Right hindlimb (tissue), 1 donor: Measurements from ENCODE around the gene CDC42EP5.
"Not testable (repeated sequence)": the region's sequence is repeated elsewhere in the genome, so short reads cannot be mapped to it uniquely, and the experiment has no call there.

ENCODE experiments used
- DNase-seq: peaks from one replicate; pipeline ENCODE4 v3.0.0-alpha.2; 2018

The CDC42EP5 gene, protein sequence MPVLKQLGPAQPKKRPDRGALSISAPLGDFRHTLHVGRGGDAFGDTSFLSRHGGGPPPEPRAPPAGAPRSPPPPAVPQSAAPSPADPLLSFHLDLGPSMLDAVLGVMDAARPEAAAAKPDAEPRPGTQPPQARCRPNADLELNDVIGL

DNA sequence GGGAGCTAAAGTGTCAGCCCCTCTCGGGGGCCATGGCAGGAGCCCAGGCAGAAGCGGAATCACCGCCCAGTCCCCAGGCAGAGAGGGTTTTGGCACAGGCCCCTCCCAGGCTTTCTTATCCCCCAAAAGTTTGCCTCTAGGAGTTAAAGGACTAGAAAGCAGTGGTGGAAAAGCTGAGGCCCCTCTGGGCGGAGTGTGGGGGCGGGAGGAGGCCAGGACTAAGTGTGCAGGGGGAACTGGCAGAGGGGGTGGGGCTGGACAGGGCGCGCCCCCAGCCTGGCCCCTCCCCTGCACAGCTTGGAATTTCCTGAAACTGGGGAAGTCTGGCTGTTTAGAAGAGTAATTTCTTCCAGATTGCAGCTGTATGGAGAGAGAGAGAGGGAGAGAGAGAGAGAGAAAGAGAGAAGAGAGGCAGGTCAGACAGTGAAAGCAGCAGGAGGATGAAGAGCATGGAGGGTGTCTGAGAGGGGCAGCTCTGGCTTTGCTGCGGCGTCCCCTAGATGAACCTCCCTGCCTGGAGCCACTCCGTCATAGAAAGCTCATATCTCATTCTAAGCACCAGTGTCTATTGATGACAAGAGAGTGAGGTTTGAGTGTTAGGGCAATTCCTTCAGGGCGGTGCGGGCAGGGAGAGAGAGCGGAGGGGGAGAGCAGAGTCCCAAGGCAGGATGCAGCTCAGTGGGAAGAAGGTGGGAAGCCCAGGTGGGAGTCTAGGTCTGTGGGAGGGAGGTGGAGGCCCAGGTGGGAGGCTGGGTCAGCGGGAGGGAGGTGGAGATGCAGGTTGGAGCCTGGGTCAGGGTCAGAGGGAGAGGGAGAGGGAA lies at the start of gene CDC42EP5:
TSS of gene CDC42EP5 (minus strand) at position 226 of the 821 bp plus-strand sequence. CDS start 7,749 bp downstream, outside the sequence.
- peak; percentile 97 for DNase-seq

DNA sequence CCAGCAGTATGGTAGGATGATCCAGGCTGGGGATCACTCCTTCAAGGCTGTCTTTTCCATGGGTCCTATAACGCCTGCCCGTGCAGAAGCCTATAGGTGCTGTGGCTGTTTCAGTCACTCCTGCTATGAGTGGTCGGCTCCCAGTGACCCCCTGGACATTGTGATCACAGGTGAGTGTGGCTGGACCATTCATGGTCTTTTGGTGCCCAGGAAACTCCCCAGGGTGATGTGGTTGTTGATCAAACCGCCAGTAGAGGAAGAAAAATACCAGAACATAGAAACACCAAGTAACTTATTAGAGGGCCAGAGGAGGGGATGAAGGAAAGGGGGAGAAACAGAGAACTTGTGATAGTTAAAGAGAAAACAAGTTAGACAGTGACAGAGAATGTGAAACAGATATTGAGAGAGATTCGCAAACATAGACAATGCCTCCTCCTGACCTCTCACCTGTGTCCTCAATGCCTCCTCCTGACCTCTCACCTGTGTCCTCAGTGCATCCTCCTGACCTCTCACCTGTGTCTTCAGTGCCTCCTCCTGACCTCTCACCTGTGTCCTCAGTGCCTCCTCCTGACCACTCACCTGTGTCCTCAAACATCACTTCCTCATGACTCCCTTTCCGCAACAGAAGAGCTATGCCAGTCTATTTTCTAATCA lies 48.9 kb upstream of the CDC42EP5 start:
- no peak for DNase-seq

DNA sequence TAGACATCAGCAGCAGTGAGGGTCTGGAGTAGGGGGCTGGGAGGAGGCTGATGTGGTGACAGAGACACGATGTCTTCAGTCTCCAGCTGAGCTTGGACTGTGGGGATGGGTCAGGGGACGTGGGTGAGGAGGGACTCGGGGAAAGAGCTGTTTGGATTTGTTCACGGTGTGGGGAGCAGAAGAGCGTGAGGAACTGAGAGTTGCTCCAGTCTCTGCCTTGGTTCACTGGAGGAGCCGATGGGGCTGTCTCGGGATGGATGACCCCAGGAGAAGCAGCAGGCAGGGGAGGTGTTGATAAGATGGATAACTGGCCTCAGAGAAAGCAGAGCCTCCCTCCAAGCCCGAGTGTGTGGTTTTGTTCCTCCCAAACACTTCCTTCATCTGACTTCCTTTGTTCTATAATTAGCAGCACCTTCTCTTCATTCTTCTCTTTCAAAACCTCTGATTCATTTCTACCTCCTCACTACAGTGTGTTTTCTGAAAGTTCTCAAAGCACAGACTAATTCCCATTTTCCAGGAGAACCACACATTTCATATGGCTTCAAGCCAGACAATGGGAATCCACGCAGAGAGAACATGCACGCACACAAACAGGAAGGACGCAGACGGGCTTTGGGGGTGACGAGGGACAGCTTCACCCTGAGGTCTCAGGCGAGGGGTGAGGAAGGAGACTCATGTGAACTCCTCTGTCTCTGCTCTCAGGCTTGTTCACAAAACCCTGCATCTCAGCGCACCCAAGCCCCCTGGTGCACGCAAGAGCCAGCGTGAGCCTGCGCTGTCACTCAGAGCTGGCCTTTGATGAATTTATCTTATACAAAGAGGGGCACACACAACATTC lies 48.1 kb upstream of the CDC42EP5 start:
- DNase-seq = no peak

DNA sequence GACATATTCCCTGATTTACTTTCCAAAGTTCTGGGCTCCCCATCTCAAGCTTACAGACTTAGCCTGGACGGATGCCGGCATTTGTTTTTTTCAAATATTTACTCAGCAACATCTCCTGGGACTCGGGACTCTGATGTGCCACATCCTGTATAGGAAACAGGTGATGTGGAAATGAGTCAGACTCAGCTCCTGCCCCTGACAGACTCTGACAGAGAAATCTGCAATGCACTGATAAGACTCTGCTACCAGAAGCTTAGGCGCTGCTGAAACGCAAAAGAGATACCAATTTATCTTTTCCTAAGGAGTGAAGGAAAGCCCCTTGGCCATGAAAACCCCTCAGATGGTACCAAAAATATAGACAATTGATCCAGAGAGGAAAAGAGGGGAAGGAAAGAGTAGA lies 45.7 kb upstream of the CDC42EP5 start:
- DNase-seq = no peak

DNA sequence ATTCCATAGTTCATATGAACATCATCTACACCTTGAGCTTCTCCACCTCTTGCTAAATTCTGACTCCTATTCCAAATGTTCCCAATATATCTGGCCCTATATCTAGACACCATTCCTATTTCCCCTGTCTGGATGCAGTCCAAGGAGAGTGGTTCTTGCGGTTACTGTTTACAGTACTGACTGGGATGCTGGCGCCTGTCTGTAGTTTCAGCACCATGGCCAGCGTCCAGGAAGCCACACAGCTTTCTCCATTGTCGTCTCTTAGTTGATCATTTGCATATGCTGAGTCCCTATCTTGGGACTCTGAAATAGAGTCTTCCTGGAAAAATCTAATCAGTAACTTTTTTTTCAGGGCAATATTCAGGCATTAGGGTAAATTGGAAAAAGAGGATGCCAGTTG lies 44.4 kb upstream of the CDC42EP5 start:
- DNase-seq = peak; percentile 59

DNA sequence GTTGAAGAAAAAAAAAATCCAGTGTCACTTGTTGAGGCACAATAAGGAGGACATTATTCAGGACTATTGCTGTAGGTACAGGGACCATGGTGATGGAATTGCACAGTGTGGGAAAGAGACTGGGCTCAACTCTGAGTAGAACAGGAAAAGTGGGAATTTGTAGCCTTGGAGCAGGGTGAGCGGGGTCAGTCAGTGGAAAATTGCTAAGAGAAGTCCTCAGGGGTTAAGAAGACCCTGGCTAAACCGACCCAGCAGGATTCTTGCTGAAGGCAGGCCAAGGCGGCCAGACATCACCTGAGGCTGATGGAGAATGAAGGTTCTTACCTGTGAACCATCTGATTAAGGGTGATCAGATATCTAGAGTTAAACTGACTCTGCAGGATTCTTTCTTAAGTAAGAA lies 42.1 kb upstream of the CDC42EP5 start:
- no peak for DNase-seq

DNA sequence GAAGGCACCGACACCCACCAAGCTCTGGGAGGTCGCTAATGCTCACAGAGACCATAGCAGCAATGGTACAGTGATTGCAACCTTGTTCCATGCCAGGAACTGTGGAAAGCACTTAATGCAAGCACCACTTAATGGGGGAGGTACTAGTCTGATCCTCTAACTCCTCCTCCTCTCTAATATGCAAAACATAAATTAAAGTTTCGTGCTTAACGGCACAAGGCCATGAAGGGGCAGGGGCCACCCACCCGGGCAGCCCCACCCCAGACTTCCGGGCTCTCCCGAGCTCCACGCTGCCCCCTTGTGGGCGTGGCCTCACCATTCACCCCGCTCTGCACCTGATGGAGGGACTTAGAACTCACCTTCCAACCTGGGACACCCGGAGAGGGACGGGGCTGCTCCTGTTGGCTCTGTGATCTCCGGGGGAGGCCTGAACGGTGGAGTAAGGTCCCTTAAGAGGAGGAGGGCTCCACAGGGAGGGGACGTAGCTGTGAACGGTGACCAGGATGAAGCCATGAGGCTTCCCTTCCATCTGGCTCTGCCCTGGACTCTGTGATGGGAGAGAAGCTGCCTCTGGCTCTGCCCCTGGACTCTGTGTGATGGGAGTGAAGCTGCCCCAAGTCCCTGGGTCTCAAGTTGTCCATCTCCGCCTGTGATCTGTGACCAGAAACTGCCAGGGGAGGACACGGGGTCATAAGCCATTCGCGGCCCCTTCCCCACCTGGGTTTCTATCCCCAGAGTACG lies 36.3 kb upstream of the CDC42EP5 start:
- DNase-seq = not testable (repeated sequence)

DNA sequence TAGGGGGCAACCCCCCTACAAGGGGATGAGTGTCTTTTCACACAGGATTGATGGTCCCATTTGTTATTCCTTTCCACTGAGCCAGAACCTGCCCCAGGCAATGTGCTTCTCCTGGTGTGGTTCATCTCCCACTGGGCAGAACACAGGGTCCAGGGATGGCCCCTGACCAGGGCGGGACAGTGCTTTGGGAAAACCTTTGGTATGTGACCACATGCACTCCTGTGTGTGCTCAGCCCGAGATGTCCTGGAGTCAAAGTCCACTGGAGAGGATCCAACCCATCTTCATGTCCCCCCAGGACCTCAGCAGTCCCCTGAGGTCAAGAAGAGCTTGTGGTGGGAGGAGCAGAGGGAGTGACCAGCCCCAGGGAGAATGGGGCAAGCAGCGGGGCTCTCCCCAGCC lies 35.4 kb upstream of the CDC42EP5 start:
- DNase-seq = not testable (repeated sequence)

DNA sequence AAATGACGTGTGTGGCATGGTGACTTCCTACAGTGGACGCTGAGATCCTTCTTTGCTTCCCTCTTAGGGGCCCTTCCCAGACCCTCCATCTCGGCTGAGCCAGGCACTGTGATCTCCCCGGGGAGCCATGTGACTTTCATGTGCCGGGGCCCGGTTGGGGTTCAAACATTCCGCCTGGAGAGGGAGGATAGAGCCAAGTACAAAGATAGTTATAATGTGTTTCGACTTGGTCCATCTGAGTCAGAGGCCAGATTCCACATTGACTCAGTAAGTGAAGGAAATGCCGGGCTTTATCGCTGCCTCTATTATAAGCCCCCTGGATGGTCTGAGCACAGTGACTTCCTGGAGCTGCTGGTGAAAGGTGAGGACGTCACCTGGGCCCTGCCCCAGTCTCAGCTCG lies 34.7 kb upstream of the CDC42EP5 start:
- DNase-seq = no peak

DNA sequence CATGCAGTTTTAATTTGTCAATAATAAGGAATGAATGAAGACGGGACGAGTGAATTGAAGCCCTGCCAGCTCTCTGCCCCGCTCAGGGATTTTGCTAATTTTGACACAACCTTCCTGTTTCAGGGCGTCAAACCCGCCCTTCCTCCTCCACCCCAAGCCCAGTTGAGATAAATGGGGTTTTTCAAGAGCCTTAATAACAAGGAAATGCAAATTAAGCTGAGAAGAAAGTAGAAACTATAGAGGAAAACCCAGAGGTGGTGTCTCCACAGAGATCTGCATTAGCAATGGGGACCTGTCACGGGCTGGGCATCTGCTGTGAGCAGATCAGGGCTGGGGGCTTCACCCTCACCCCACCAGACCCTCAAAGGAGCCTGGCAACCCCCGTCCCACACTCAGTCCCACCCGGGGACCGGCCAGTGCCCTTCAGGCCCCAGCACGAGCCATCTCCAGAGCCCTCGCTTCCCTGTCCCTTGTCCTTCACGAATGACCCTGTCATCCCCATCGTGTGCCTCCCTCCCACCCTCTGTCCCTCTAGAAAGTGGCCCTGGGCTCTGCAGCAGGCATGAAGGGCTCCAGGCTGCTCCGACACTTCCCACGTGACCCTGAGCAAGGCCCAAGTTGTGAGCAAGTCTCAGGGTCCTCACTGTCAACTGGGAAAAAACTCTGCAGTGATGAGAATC lies 34.1 kb upstream of the CDC42EP5 start:
- DNase-seq = not testable (repeated sequence)

DNA sequence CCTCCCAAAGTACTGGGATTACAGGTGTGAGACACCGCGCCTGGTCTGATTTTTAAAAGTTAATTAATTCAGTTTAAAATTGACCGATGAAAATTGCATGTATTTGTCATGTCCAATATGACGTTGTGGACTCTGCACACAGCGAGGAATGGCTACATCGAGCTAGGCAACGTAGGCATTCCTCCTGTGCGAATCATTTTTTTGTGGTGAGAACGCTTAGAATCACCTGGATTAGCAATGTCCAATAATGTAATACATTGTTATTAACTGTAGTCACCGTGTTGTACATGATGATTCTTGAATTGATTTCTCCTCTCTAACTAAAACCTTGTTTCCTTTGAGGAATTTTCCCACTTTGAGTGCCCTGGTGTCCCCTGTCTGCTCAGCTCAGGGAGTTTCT lies 33.0 kb upstream of the CDC42EP5 start:
- no peak for DNase-seq

DNA sequence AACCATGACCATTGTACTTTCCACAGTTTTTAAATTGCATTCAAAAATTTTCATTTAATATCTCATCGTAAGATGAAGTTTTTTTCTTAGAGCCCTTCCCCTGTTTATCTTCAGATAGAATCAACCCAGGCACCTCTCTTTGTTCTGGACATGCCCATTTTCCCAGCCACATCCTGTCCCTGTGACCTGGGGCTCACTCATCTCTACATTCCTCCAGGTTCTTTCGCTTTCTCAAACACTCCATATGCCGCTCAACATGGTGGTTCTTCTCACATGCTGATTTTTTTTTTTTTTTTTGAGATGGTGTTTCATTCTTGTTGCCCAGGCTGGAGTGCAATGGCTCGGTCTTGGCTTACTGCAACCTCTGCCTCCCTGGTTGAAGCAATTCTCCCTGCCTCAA lies 32.4 kb upstream of the CDC42EP5 start:
- DNase-seq = not testable (repeated sequence)

DNA sequence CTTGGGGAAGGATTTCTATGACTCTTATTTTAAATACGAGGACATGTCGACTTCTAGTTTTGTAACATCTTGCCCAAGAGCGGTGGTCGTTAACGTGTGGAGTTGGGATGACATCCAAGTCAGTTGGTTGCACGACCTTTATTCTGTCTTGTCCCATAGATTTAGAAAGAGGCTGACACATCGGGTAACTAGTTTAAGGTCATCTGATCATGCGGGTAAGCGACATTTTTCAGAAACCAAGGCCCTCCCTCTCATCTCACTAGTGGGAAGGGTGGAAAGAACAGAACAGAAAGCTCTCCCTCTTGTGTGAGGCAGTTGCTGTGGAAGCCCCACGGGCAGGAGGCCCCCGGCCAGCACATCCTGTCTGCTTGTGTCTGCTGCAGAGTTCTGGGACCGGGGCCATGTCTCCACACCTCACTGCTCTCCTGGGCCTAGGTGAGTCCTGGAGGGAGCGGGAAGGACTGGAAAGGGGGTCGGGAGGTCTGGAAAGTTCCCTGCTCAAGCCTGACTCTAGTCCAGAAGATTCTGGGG lies 29.5 kb upstream of the CDC42EP5 start, which contains the start of gene LAIR2:
TSS of gene LAIR2 (plus strand) at position 314 of the 531 bp plus-strand sequence. CDS start at position 402, 88 bp downstream.
- DNase-seq = no peak

DNA sequence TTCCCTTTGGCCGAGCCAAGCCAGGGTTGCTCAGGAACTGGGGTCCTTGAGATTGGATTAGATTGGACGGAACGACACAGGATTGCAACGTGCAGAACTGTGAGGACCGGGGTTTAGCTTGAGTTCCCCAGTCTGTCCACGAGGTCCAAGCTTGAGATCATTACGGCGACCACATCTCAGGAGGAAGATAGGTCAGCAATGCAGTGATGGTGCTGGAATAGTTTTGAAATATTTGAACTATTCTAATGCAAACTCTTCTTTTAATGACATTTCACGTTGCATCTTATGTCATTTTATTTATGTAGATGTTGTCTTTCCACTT lies 25.3 kb upstream of the CDC42EP5 start:
- not testable (repeated sequence) for DNase-seq

DNA sequence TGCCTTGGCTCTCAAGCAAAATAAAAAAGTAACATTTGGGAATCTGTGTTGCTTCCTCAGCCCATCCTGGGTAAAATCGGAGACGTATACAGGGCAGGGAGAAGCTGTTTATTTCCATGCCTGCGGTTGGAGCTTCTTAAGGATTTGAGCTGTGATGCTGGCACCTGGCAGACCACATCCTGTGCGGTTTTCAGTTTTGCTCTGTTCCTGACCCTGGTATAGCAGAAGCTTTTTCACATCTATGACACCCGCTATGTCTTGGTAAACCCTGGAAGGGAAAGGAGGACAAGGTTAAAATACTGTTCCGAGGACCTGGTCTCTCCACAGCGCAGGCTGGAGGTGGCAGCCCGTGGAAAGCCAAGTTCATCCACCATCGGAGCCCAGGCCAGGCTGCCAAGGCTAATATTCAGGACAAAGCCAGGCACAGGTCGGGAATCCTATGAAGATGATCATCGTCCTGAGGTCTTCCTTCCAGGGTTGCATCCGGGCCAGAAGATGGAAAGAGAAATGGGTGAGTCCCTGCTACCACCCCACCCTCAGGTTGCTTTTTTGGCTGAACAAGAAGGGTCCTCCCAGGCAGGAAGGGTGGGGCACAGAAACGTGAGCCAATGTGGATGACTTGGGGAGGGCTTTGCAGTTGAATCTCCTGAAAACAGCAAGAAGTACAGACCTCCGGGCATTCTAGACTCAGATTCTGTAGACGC lies 24.8 kb upstream of the CDC42EP5 start:
- DNase-seq = not testable (repeated sequence)

DNA sequence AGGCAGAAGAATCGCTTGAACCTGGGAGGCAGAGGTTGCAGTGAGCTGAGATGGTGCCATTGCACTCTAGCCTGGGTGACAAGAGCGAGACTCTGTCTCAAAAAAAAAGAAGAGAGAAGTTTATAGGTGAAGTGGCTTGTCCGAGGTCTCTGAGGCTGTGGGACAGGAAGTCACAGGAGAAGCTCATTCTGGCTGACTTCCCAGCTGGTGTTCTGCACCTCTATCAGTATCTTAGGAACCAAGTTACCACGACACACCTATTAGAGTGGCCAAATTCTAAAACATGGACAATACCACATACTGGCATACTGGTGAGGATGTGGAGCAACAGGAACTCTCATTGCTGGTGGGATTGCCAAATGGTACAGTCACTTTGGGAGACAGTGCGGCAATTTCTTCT lies 22.2 kb upstream of the CDC42EP5 start:
- DNase-seq = not testable (repeated sequence)

DNA sequence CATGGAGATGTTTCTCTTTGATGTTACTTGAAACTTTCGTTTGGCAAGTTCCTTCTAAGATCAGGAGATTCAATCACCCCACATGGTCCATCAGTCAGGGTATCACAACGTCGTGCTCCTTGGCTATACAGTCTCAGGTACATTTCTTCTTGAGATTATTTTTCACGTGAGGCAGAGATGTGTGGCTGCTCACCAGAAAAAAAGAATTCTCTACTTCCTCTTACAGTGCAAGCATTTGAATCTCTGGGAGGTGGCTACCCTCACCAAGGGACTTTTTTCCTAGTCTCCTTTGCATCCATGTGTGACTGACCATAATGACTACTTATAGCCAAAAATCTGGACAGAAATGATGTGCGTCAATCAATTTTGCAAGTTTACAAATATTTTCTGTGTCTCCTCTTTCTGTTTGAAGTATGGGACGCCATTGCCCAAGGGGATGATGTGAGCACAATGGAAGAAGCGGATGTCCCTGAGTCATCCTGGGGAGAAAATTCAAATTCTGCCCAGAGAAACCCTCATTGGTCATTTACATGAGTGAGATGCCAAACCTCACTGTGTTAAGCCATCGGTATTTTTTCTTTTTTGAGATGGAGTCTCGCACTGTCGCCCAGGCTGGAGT lies 21.0 kb upstream of the CDC42EP5 start:
- DNase-seq = no peak

DNA sequence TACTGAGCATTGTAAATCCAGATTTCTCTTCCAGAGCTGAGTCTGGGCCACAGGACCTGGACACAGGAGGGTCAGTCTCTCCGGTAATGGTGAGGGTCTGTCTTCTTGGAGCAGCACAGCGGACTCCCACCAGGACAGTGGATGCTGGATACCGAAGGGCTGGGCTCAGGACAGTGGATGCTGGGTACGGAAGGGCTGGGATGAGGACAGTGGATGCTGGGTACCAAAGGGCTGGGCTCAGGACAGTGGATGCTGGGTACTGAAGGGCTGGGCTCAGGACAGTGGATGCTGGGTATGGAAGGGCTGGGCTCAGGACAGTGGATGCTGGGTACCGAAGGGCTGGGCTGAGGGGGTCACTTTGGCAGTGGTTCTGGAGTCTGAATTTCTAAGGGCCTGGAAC lies 20.0 kb upstream of the CDC42EP5 start:
- DNase-seq = not testable (repeated sequence)

DNA sequence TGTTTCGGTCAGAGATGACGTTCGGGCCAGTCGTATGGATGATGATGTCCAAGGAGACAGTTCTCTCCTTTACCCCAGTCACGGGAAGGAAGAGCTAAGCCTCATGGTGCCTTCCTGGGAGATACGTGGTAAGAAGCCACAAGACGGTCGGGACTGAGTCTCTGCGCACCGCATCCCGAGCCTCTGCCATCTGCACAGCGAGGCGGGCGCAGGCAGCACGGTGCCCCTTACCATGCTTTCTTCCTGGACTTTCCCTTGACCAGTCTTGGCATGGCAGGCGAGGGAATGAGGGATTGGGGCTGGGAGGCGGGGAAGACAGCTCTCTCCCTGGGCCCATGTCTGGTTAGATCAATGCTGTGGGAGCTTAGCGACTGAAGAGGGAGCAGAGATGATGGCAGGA lies 19.5 kb upstream of the CDC42EP5 start:
- no peak for DNase-seq

DNA sequence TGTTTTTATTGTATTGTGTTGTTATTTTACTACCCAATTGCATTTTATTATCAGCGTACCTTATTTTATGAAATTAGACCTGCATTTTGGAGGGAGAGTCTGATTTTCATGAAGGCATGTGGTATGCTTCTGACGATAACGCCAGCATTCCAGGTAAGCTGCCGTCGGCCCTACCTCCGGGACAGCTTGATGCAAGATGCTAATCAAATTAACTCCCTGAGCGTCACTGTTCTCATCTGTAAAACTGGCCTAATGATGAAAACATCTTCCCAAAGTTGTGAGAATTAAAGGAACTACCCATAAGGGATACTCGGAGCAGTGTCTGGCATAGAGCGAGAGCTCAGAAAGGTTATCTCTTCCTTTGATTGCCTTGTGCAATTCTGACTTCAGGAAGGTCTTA lies 16.7 kb upstream of the CDC42EP5 start:
- no peak for DNase-seq
